K562 (cell line): ENCODE results near the gene UBE2D2. TPM values are rescaled to one million over a fixed set of nuclear protein-coding genes. Genes with fewer than 3 reads are reported as not detected.
A peak's percentile ranks its signal among the peaks of the same experiment; 100 is the strongest.

Source experiments
- PREB ChIP-seq: sonication (generic); formaldehyde crosslinking; IDR thresholded peaks from 2 replicates; pipeline ENCODE4 v1.8.1; 2023; ENCODE audit warnings: mild to moderate bottlenecking, missing genetic modification reagents
- ZC3H4 ChIP-seq: sonication (generic); formaldehyde crosslinking; IDR thresholded peaks from 2 replicates; pipeline ENCODE4 v1.9.0; 2021; ENCODE audit warnings: missing genetic modification reagents, borderline replicate concordance
- ZFX ChIP-seq: sonication (generic); formaldehyde crosslinking; IDR thresholded peaks from 2 replicates; pipeline ENCODE4 v1.8.0; 2022; ENCODE audit warnings: mild to moderate bottlenecking, missing genetic modification reagents, moderate library complexity
- ZNF395 ChIP-seq: fragments of 200-800 bp; sonication (Bioruptor generic); IDR thresholded peaks from 2 replicates; pipeline ENCODE4 v1.6.1; 2017; ENCODE audit warnings: missing genetic modification characterization, missing compliant biosample characterization
- ZNF592 ChIP-seq: fragments of 450-650 bp; IDR thresholded peaks from 2 replicates; pipeline ENCODE4 v1.6.1; 2017; ENCODE audit warnings: antibody characterized with exemption, mild to moderate bottlenecking
- polyA plus RNA-seq, 8 experiments: library from polyadenylated mRNA; depleted of rRNA in 4 of 8; stranded (reverse) in 5 of 8; unstranded in 3 of 8; fragments of >200 nt; fragmentation: Nextera tagmentation in 2 of 8; fragmentation: Illumina TruSeq in 1 of 8; extraction: Ambion mirVana in 2 of 8; extraction: Trizol in 1 of 8; gene quantifications; 2 replicates each; pipeline versions ENCODE4 v1.2.1 to v1.2.3, GENCODE V29; 2011 to 2014; ENCODE audit warnings: inconsistent platforms in 1 of 8, missing spikeins in 1 of 8
- total RNA-seq, 7 experiments: library from RNA; depleted of rRNA in 6 of 7; stranded (reverse); fragments of >200 nt in 6 of 7; fragmentation: Illumina TruSeq in 2 of 7; extraction: Trizol in 2 of 7; gene quantifications; 2 replicates each; pipeline versions ENCODE4 v1.2.1 to v1.2.3, GENCODE V29; 2011 to 2021; ENCODE audit warnings: low replicate concordance in 1 of 7

UBE2D2 gene
- total and polyA plus RNA-seq, 9 of the 15 experiments (the other 6 are each of a cell fraction or from before 2014, with no cell fraction given): 53.6 to 198 (median 122) TPM

DNA sequence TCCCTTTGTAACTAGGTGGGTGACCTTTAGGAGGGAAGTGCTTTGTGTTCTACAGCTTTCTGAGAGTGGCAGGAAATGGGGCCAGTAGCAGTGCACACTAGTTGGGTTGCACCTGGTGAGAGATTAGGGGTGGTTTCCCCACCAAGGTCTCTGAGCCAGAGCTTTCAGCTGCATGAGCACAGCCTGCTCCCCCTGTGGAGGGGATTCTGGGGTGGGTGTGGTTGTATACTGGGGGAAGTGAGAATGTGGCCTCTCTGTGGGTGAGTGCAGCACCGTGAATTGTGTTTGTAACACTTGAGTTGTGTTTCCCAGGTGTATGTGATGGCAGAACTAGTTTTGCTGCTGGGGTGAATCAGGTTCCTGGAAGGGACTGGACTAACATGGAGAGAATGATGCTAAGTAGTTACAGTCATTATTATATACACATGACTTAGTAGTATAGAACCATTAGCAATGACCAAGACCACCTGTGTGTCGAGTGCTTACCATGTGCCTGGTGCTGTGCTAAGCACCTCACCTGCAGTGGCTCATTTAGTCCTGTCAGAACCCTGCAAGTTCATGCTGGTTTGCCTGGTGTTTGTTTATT lies 75.2 kb downstream of the UBE2D2 start (continued):
- TF ChIP-seq ZFX (CRISPR knock-in tag) (no peak), ZC3H4 (CRISPR knock-in tag) (no peak), PREB (CRISPR knock-in tag) (0 out of 2 replicates have a peak, but pooled peaks have one; percentile 4), ZNF592 (peak; percentile 70), ZNF395 (CRISPR knock-in tag) (peak; percentile 59; the same call in 1 of the 2 replicates)
